HEK293 (cell line): ENCODE data around the gene SPTBN5.

Source experiments
- CTCF ChIA-PET: fragments of 350-600 bp; formaldehyde crosslinking; extraction: SDS; loops from one replicate; lab custom pipeline; 2021; ENCODE audit warnings: antibody characterized with exemption; lab: Yijun Ruan, JAX
- POLR2A ChIA-PET: fragments of 300-600 bp; formaldehyde crosslinking; extraction: SDS; loops from one replicate; lab custom pipeline; 2020; ENCODE audit warnings: antibody characterized with exemption, inconsistent platforms; lab: Yijun Ruan, JAX
- H3K27ac ChIP-seq: fragments of 200-500 bp; sonication (Bioruptor generic); 2 replicates; pipeline ENCODE4 v1.5.1; 2014; ENCODE audit warnings: low read depth, low read length, control low read depth, inconsistent platforms; ENCODE audit errors: extremely low read depth
- H3K36me3 ChIP-seq, 2 experiments: fragments of 200-500 bp in 1 of 2; sonication (Bioruptor generic) in 1 of 2; 1 replicate in 1 of 2; 2 replicates in 1 of 2; pipeline ENCODE4 v1.5.1; 2014 to 2017; ENCODE audit warnings: inconsistent platforms in 2 of 2, low read length in 2 of 2; ENCODE audit not compliant: control insufficient read depth in 2 of 2, insufficient read depth in 1 of 2
- H3K4me1 ChIP-seq: fragments of 200-500 bp; sonication (Bioruptor generic); 2 replicates; pipeline ENCODE4 v1.5.1; 2014; ENCODE audit warnings: mild to moderate bottlenecking, low read length, inconsistent platforms; ENCODE audit not compliant: control insufficient read depth, insufficient read depth
- H3K4me3 ChIP-seq: 2 replicates; pipeline ENCODE4 v1.5.1; 2011; ENCODE audit warnings: low read depth, mild to moderate bottlenecking, control low read depth, low read length, moderate library complexity
- H3K9me3 ChIP-seq: fragments of 200-500 bp; sonication (Bioruptor generic); 2 replicates; pipeline ENCODE4 v1.5.1; 2014; ENCODE audit warnings: low read depth, low read length, inconsistent platforms; ENCODE audit not compliant: control insufficient read depth, insufficient read depth
- ATF2 ChIP-seq: fragments of 450-650 bp; formaldehyde crosslinking; IDR thresholded peaks from 2 replicates; pipeline ENCODE4 v1.5.1; 2016; ENCODE audit warnings: missing biosample characterization, missing genetic modification characterization, low read depth
- EGR2 ChIP-seq: fragments of 450-650 bp; formaldehyde crosslinking; IDR thresholded peaks from 2 replicates; pipeline ENCODE4 v1.5.1; 2016; ENCODE audit warnings: low read depth, missing biosample characterization, missing genetic modification characterization
- FEZF1 ChIP-seq: fragments of 450-650 bp; formaldehyde crosslinking; IDR thresholded peaks from 2 replicates; pipeline ENCODE4 v1.5.1; 2016; ENCODE audit warnings: missing biosample characterization, missing genetic modification characterization
- MZF1 ChIP-seq: fragments of 450-650 bp; formaldehyde crosslinking; IDR thresholded peaks from 2 replicates; pipeline ENCODE4 v1.5.1; 2017; ENCODE audit warnings: missing biosample characterization, missing genetic modification characterization, borderline replicate concordance
- PBX3 ChIP-seq: sonication (generic); formaldehyde crosslinking; IDR thresholded peaks from 2 replicates; pipeline ENCODE4 v1.8.1; 2022; ENCODE audit warnings: mild to moderate bottlenecking, moderate library complexity, missing genetic modification reagents
- ZBTB20 ChIP-seq: fragments of 450-650 bp; formaldehyde crosslinking; IDR thresholded peaks from 2 replicates; pipeline ENCODE4 v1.5.1; 2016; ENCODE audit warnings: missing biosample characterization, missing genetic modification characterization
- ZBTB44 ChIP-seq: fragments of 450-650 bp; IDR thresholded peaks from 2 replicates; pipeline ENCODE4 v1.5.1; 2018; ENCODE audit warnings: missing biosample characterization, mild to moderate bottlenecking, missing genetic modification characterization
- ZBTB8A ChIP-seq: fragments of 450-650 bp; formaldehyde crosslinking; IDR thresholded peaks from 2 replicates; pipeline ENCODE4 v1.5.1; 2016; ENCODE audit warnings: missing biosample characterization, missing genetic modification characterization
- ZFHX2 ChIP-seq: fragments of 450-650 bp; formaldehyde crosslinking; conservative IDR thresholded peaks from 2 replicates; pipeline ENCODE4 v1.5.1; 2016; ENCODE audit warnings: missing biosample characterization, missing genetic modification characterization
- ZFP41 ChIP-seq: fragments of 450-650 bp; formaldehyde crosslinking; IDR thresholded peaks from 2 replicates; pipeline ENCODE4 v1.5.1; 2016; ENCODE audit warnings: missing biosample characterization, missing genetic modification characterization, borderline replicate concordance
- ZIC2 ChIP-seq: fragments of 450-650 bp; formaldehyde crosslinking; IDR thresholded peaks from 2 replicates; pipeline ENCODE4 v1.5.1; 2016; ENCODE audit warnings: missing biosample characterization, missing genetic modification characterization
- ZNF10 ChIP-seq: fragments of 450-650 bp; formaldehyde crosslinking; IDR thresholded peaks from 2 replicates; pipeline ENCODE4 v1.5.1; 2017; ENCODE audit warnings: missing biosample characterization, missing genetic modification characterization
- ZNF146 ChIP-seq: fragments of 450-650 bp; formaldehyde crosslinking; IDR thresholded peaks from 2 replicates; pipeline ENCODE4 v1.5.1; 2016; ENCODE audit warnings: missing biosample characterization, missing genetic modification characterization
- ZNF214 ChIP-seq: fragments of 450-650 bp; formaldehyde crosslinking; IDR thresholded peaks from 2 replicates; pipeline ENCODE4 v1.5.1; 2017; ENCODE audit warnings: missing biosample characterization, mild to moderate bottlenecking, missing genetic modification characterization, borderline replicate concordance
- ZNF239 ChIP-seq: fragments of 450-650 bp; formaldehyde crosslinking; IDR thresholded peaks from 2 replicates; pipeline ENCODE4 v1.5.1; 2016; ENCODE audit warnings: missing biosample characterization, missing genetic modification characterization
- ZNF302 ChIP-seq: fragments of 450-650 bp; formaldehyde crosslinking; IDR thresholded peaks from 2 replicates; pipeline ENCODE4 v1.5.1; 2016; ENCODE audit warnings: missing biosample characterization, missing genetic modification characterization, low read depth
- ZNF416 ChIP-seq: fragments of 450-650 bp; formaldehyde crosslinking; IDR thresholded peaks from 2 replicates; pipeline ENCODE4 v1.5.1; 2016; ENCODE audit warnings: missing biosample characterization, missing genetic modification characterization
- ZNF544 ChIP-seq: fragments of 450-650 bp; formaldehyde crosslinking; IDR thresholded peaks from 2 replicates; pipeline ENCODE4 v1.5.0; 2017; ENCODE audit warnings: missing biosample characterization, missing genetic modification characterization
- ZNF560 ChIP-seq: fragments of 450-650 bp; formaldehyde crosslinking; IDR thresholded peaks from 2 replicates; pipeline ENCODE4 v1.5.1; 2017; ENCODE audit warnings: missing biosample characterization, missing genetic modification characterization, borderline replicate concordance
- ZNF600 ChIP-seq: fragments of 450-650 bp; formaldehyde crosslinking; IDR thresholded peaks from 2 replicates; pipeline ENCODE4 v1.5.1; 2016; ENCODE audit warnings: missing biosample characterization, missing genetic modification characterization
- ZNF626 ChIP-seq: fragments of 450-650 bp; sonication (Bioruptor Pico); formaldehyde crosslinking; IDR thresholded peaks from 2 replicates; pipeline ENCODE4 v1.5.1; 2018; ENCODE audit warnings: missing biosample characterization, missing genetic modification characterization, inconsistent platforms
- ZNF785 ChIP-seq: fragments of 450-650 bp; formaldehyde crosslinking; IDR thresholded peaks from 2 replicates; pipeline ENCODE4 v1.5.1; 2016; ENCODE audit warnings: missing biosample characterization, missing genetic modification characterization

Gene SPTBN5

GRCh38 chr15:41840673-41841072, 53.2 kb downstream of the SPTBN5 start:
- TF ChIP-seq ZNF10 (tag by site-specific recombination), result no peak
- no peak for TF ChIP-seq ATF2 (tag by site-specific recombination)
- no peak for TF ChIP-seq ZIC2 (tag by site-specific recombination)
- no peak for TF ChIP-seq ZFP41 (tag by site-specific recombination)
- no peak for TF ChIP-seq ZBTB44 (tag by site-specific recombination)
- no peak for TF ChIP-seq ZNF146 (tag by site-specific recombination)
- no peak for TF ChIP-seq FEZF1 (tag by site-specific recombination)
- TF ChIP-seq ZNF214, result no peak
- TF ChIP-seq, all 188 proteins: peak for 0
- Histone ChIP-seq H3K4me1 (no peaks in the 10 kb centered on the region), H3K27ac (no peak overlapping the region), H3K36me3 (no peaks in the 10 kb centered on the region), H3K9me3 (no peaks in the 10 kb centered on the region), H3K4me3 (no peak overlapping the region)
- ChIA-PET POLR2A (no interaction called here), CTCF (no interaction called here)

GRCh38 chr15:41839781-41840491, 53.9 kb downstream of the SPTBN5 start:
- H3K9me3 ChIP-seq, result no peaks in the 10 kb centered on the region
- H3K4me1 ChIP-seq, result no peaks in the 10 kb centered on the region
- no peak overlapping the region for H3K27ac ChIP-seq
- no peak overlapping the region for H3K4me3 ChIP-seq
- H3K36me3 ChIP-seq, result no peaks in the 10 kb centered on the region
- CTCF ChIA-PET, result no interaction called here
- POLR2A ChIA-PET, result no interaction called here
- no peak for TF ChIP-seq ZNF560 (tag by site-specific recombination)
- peak; percentile 43 for TF ChIP-seq ZFHX2 (tag by site-specific recombination)
- no peak for TF ChIP-seq ZNF626
- TF ChIP-seq ZNF544 (tag by site-specific recombination), result no peak
- peak; percentile 32; the same call in 1 of the 2 replicates for TF ChIP-seq ZNF600
- TF ChIP-seq ZNF10 (tag by site-specific recombination), result no peak
- no peak for TF ChIP-seq ZNF239
- no peak for TF ChIP-seq ZBTB20 (tag by site-specific recombination)
- no peak for TF ChIP-seq ZNF302 (tag by site-specific recombination)
- TF ChIP-seq ZNF785 (tag by site-specific recombination), result no peak
- peak; percentile 36; the same call in 1 of the 2 replicates for TF ChIP-seq EGR2
- TF ChIP-seq ZBTB8A (tag by site-specific recombination), result no peak
- no peak for TF ChIP-seq ZNF416
- no peak for TF ChIP-seq MZF1 (tag by site-specific recombination)
- no peak for TF ChIP-seq PBX3
- TF ChIP-seq, all 188 proteins: peak for 3
